ENCODE results near the gene PSMD3. TPM values are rescaled to one million over a fixed set of nuclear protein-coding genes. Genes with fewer than 3 reads are reported as not detected.

The PSMD3 gene
- polyA plus RNA-seq, 1 experiment = 104 TPM

DNA sequence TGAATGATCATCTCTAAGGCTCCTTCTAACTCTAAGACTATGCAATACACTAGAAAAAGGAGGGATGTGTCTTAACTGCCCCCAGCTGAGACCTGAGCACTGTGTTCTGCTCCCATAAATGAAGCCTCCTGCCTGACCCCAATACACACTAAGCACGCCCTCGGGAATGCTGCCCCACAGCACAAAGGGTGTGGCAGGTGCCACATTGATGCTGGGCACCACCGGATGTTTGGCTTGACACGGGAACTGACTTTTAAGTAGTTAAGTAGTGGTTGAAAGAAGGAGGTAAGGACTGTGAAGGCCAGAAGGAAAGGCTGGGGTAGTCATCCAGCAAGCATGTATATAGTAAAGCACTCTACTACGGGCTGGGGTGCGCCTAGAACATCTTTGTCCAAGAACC, 13.8 kb upstream of the PSMD3 start:
- Histone ChIP-seq H3K4me3 (ENCODE audit: low read depth, low read length) (no peak overlapping the region), H3K27me3 (ENCODE audit: control insufficient read depth, insufficient read depth, low read length) (peaks cover 7% of the 10 kb centered on the region), H3K36me3 (ENCODE audit: control insufficient read depth, insufficient read depth, low read length) (no peaks in the 10 kb centered on the region)
- ChIA-PET CTCF (interaction anchor here (0.9 to 1.2 kb wide), 2 partner anchors 8 to 11 kb away, joined by 3 to 4 read pairs; no protein-coding TSS in a partner anchor), POLR2A (no interaction called here)
- TF ChIP-seq, protein P1, sequence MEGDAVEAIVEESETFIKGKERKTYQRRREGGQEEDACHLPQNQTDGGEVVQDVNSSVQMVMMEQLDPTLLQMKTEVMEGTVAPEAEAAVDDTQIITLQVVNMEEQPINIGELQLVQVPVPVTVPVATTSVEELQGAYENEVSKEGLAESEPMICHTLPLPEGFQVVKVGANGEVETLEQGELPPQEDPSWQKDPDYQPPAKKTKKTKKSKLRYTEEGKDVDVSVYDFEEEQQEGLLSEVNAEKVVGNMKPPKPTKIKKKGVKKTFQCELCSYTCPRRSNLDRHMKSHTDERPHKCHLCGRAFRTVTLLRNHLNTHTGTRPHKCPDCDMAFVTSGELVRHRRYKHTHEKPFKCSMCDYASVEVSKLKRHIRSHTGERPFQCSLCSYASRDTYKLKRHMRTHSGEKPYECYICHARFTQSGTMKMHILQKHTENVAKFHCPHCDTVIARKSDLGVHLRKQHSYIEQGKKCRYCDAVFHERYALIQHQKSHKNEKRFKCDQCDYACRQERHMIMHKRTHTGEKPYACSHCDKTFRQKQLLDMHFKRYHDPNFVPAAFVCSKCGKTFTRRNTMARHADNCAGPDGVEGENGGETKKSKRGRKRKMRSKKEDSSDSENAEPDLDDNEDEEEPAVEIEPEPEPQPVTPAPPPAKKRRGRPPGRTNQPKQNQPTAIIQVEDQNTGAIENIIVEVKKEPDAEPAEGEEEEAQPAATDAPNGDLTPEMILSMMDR (IDR thresholded peaks at IDR 0.05; ENCODE audit: insufficient read depth, low read depth, low read length) = no peak
- no peak for DNase-seq (ENCODE audit: low read depth)

DNA sequence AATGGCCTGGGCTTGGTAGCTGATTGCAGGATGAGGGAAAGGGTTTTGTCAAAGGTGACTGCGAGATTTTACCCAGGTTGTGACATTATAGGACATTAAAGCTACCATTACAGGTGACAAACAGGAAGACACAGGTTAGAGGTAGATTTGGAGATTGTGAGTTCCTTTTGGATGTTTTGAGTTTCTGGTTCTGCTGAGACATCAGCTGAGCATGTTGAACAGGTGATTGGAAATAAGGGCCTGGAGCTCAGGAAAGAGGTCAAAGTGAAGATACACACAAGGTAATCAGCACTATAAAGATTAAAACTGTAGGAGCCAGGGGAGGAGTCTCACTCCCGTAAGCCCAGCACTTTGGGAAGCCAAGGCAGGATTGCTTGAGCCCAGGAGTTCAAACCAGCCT, 11.8 kb upstream of the PSMD3 start:
- CTCF ChIA-PET = interaction anchor here (5.1 kb wide), 1 partner anchor 11 kb away, joined by 25 read pairs; the partner anchor contains the start of gene PSMD3
- TF ChIP-seq, protein P1 (IDR thresholded peaks at IDR 0.05; ENCODE audit: insufficient read depth, low read depth, low read length) = no peak
- Histone ChIP-seq H3K4me3 (ENCODE audit: low read depth, low read length) (no peak overlapping the region), H3K36me3 (ENCODE audit: control insufficient read depth, insufficient read depth, low read length) (no peaks in the 10 kb centered on the region), H3K27me3 (ENCODE audit: control insufficient read depth, insufficient read depth, low read length) (peaks cover 7% of the 10 kb centered on the region)
- POLR2A ChIA-PET = no interaction called here
- DNase-seq (ENCODE audit: low read depth) = no peak

DNA sequence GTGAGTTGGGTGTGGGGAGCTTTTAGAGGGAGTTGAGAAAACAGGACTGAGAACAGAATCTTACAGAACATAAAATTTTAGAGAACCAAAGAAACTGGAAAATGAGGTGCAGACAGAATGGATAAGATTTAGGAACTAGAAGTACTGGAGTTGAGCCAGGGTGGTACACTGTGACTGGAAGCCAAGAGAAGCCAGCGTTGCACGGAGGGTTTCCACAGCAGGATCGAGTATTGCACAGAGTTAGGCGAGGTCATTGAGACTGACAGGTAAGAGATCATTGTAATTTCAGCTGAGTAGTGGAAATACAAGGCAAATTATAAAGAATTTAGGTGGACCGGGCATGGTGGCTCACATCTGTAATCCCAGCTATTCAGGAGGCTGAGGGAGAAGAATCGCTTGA, 11.2 kb upstream of the PSMD3 start:
- POLR2A ChIA-PET = no interaction called here
- CTCF ChIA-PET = interaction anchor here (1.1 to 5.1 kb wide), 2 partner anchors 10 to 11 kb away, joined by 3 to 25 read pairs; partner anchors contain the start of gene PSMD3
- no peak for DNase-seq (ENCODE audit: low read depth)

DNA sequence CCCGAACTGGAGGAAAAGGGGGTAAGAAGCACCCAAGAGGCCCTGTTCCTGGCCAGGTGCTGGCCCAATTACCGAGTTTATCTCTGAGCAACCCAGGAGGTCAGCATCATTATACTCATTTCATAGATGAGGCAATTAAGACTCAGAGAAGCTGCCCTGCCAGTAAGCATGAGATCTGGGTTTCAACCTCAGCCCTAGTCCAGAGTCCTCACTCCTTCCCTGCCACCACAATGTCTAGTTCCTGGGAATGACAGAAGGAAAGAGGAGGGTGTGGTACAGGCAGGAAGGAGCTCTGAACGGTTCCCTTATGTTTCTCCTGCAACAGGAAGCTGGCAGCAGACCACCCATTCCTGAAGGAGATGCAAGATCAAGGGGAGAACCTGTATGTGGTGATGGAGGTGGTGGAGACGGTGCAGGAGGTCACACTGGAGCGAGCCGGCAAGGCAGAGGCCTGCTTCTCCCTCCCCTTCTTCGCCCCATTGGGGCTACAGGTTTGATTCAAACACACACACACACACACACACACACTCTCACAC, 10.4 kb upstream of the PSMD3 start:
- TF ChIP-seq, protein P1 (IDR thresholded peaks at IDR 0.05; ENCODE audit: insufficient read depth, low read depth, low read length) = no peak
- no peak overlapping the region for H3K4me3 ChIP-seq (ENCODE audit: low read depth, low read length)
- peaks cover 6% of the 10 kb centered on the region; the same call in 1 of the 2 replicates for H3K27me3 ChIP-seq (ENCODE audit: control insufficient read depth, insufficient read depth, low read length)
- no peaks in the 10 kb centered on the region for H3K36me3 ChIP-seq (ENCODE audit: control insufficient read depth, insufficient read depth, low read length)
- DNase-seq (ENCODE audit: low read depth) = no peak
- ChIA-PET POLR2A (no interaction called here), CTCF (interaction anchor here (0.6 to 5.1 kb wide), 3 partner anchors 10 to 30 kb away, joined by 3 to 25 read pairs (median 3); partner anchors contain the start of gene PSMD3)

More for the DNA sequence above, 11.2 kb upstream of the PSMD3 start:
- TF ChIP-seq, protein P1 (IDR thresholded peaks at IDR 0.05; ENCODE audit: insufficient read depth, low read depth, low read length) = no peak
- no peak overlapping the region for H3K4me3 ChIP-seq (ENCODE audit: low read depth, low read length)
- peaks cover 7% of the 10 kb centered on the region for H3K27me3 ChIP-seq (ENCODE audit: control insufficient read depth, insufficient read depth, low read length)
- H3K36me3 ChIP-seq (ENCODE audit: control insufficient read depth, insufficient read depth, low read length) = no peaks in the 10 kb centered on the region

DNA sequence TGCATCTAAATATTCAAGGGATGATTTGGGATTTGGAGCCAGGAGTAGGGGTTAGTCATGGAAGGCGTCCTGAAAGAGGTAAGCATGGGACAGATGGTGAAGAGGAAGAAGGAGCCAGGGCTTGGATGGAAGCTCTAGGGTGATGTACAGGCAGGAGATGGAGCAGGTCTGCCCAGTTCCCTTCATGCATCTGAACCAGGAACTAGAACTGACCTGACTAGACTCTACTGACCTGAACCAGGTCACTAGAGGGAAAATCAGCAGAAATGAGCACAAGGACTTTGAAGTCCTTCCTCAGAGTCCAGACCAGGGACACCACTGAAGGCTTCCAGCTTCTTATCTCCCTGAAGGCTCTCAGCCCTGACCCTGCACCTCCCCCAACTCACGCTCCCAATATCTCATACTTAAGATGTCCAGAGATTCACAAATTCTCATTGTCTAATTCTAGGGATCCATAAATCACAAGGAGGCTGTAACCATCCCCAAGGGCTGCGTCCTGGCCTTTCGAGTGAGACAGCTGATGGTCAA, 9.5 kb upstream of the PSMD3 start:
- no peak overlapping the region for H3K4me3 ChIP-seq (ENCODE audit: low read depth, low read length)
- CTCF ChIA-PET = interaction anchor here (1.3 to 5.1 kb wide), 3 partner anchors 9 to 142 kb away, joined by 5 to 25 read pairs (median 15); partner anchors contain the start of gene PSMD3
- POLR2A ChIA-PET = no interaction called here
- TF ChIP-seq, protein P1 (IDR thresholded peaks at IDR 0.05; ENCODE audit: insufficient read depth, low read depth, low read length) = no peak
- H3K36me3 ChIP-seq (ENCODE audit: control insufficient read depth, insufficient read depth, low read length) = no peaks in the 10 kb centered on the region
- no peak for DNase-seq (ENCODE audit: low read depth)
- H3K27me3 ChIP-seq (ENCODE audit: control insufficient read depth, insufficient read depth, low read length) = peaks cover 6% of the 10 kb centered on the region; the same call in 1 of the 2 replicates
